Kidney capillary endothelial cell (primary cell): ENCODE measurements around the gene SYN1.
"Not testable (repeated sequence)": the region's sequence is repeated elsewhere in the genome, so short reads cannot be mapped to it uniquely, and the experiment has no call there.

Experiments
- DNase-seq: peaks from one replicate; pipeline ENCODE4 v3.0.0-alpha.2; 2018; ENCODE audit warnings: low spot score

The SYN1 gene

GRCh38 chrX:47633689-47634590 lies 14.3 kb upstream of the SYN1 start:
- DNase-seq: no peak

GRCh38 chrX:47632666-47633065 lies 13.0 kb upstream of the SYN1 start:
- no peak for DNase-seq

- no peak for DNase-seq
These were observed 12.0 kb upstream of the SYN1 start for GRCh38 chrX:47631676-47632075.

GRCh38 chrX:47629419-47630200 lies 10.0 kb upstream of the SYN1 start, which contains the start of gene CFP:
TSS of gene CFP (minus strand) at chrX:47629930. CDS start at chrX:47629844, 86 bp downstream.
- DNase-seq: no peak

GRCh38 chrX:47628982-47629381 lies 9.3 kb upstream of the SYN1 start:
- DNase-seq: no peak

GRCh38 chrX:47625365-47625764 lies 5.7 kb upstream of the SYN1 start:
- DNase-seq: no peak

GRCh38 chrX:47623540-47624027 lies 3.9 kb upstream of the SYN1 start:
- DNase-seq: peak; percentile 38

- no peak for DNase-seq
These were observed 2.2 kb upstream of the SYN1 start for GRCh38 chrX:47621851-47622250.

- DNase-seq: no peak
These were observed 637 bp upstream of the SYN1 start for GRCh38 chrX:47620303-47620685.

GRCh38 chrX:47618923-47619485 lies 653 bp downstream of the SYN1 start:
- DNase-seq: no peak

GRCh38 chrX:47614618-47615017 lies 5.0 kb downstream of the SYN1 start:
- no peak for DNase-seq

GRCh38 chrX:47613082-47613481 lies 6.6 kb downstream of the SYN1 start:
- DNase-seq: no peak

- DNase-seq: no peak
These were observed 7.2 kb downstream of the SYN1 start for GRCh38 chrX:47612418-47612817.

GRCh38 chrX:47611926-47612325 lies 7.7 kb downstream of the SYN1 start:
- no peak for DNase-seq

- no peak for DNase-seq
These were observed 8.2 kb downstream of the SYN1 start for GRCh38 chrX:47611489-47611888.

- DNase-seq: no peak
These were observed 9.1 kb downstream of the SYN1 start for GRCh38 chrX:47610511-47610910.

GRCh38 chrX:47608130-47608810 lies 11.4 kb downstream of the SYN1 start:
- no peak for DNase-seq

- DNase-seq: no peak
These were observed 12.6 kb downstream of the SYN1 start for GRCh38 chrX:47607091-47607490.

- DNase-seq: no peak
These were observed 14.6 kb downstream of the SYN1 start for GRCh38 chrX:47605024-47605423.

- not testable (repeated sequence) for DNase-seq
These were observed 16.5 kb downstream of the SYN1 start for GRCh38 chrX:47603125-47603524.

GRCh38 chrX:47597222-47597621 lies 22.4 kb downstream of the SYN1 start:
- DNase-seq: no peak

GRCh38 chrX:47596256-47596655 lies 23.4 kb downstream of the SYN1 start:
- DNase-seq: no peak
